ENCODE measurements around the gene USP32. TPM values are rescaled to one million over a fixed set of nuclear protein-coding genes. Genes with fewer than 3 reads are reported as not detected.

USP32 gene
- total and polyA plus RNA-seq, 10 of the 15 experiments (the other 5 are each of a cell fraction or from before 2014, with no cell fraction given), result 7.8 to 37.3 (median 25.5) TPM

DNA sequence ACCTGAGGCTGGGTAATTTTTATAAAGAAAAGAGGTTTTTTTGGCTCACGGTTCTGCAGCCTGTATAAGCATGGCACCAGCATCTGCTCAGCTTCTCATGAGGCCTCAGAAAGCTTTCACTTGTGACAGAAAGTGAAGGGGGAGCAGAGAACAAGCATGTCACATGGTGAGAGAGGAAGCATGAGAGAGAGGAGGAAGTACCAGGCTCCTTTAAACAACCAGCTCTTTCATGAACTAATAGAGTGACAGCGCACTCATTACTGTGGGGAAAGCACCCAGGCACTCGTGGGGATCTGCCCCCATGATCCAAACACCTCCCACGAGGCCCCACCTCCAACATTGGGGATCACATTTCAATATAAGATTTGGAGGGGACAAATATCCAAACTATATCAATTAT, 86.8 kb downstream of the USP32 start (continued):
- TF ChIP-seq TCF7 (IDR thresholded peaks at IDR 0.05; ENCODE audit: borderline replicate concordance) (no peak), TARDBP (IDR thresholded peaks at IDR 0.05; ENCODE audit: borderline replicate concordance) (no peak), EGR1 (IDR thresholded peaks at IDR 0.05; ENCODE audit: borderline replicate concordance in 1 of 2, low read depth in 2 of 2, low read length in 2 of 2) (no peak), POLR2AphosphoS5 (IDR thresholded peaks at IDR 0.05; ENCODE audit: low read length) (no peak), NR2C2 (IDR thresholded peaks at IDR 0.05; ENCODE audit: borderline replicate concordance, control insufficient read depth, insufficient read length, low read depth) (no peak), CHD4 (IDR thresholded peaks at IDR 0.05) (no peak), NBN (IDR thresholded peaks at IDR 0.05) (0 out of 2 replicates have a peak, but pooled peaks have one; percentile 46), SMARCA5 (IDR thresholded peaks at IDR 0.05) (no peak; the same call in 1 of the 2 replicates), CREB1 (IDR thresholded peaks at IDR 0.05; ENCODE audit: low read depth) (no peak), RAD21 (IDR thresholded peaks at IDR 0.05; ENCODE audit: insufficient read depth, low read depth, low read length) (no peak), STAT1 (conservative IDR thresholded peaks at IDR 0.05) (no peak), NR2F1 (conservative IDR thresholded peaks at IDR 0.05) (no peak), SMAD5 (IDR thresholded peaks at IDR 0.05; ENCODE audit: low read depth) (no peak), IKZF2 (IDR thresholded peaks at IDR 0.05) (no peak), GATAD2B (conservative IDR thresholded peaks at IDR 0.05; ENCODE audit: low read depth) (no peak), MYB (IDR thresholded peaks at IDR 0.05; ENCODE audit: borderline replicate concordance, low read depth, low read length) (no peak), RELA (IDR thresholded peaks at IDR 0.05; ENCODE audit: borderline replicate concordance, partially characterized antibody) (peak; percentile 50), HDAC6 (IDR thresholded peaks at IDR 0.05; ENCODE audit: unreplicated experiment) (no peak), SP1 (IDR thresholded peaks at IDR 0.05; ENCODE audit: low read depth, low read length) (no peak)
- TF ChIP-seq, protein P1, sequence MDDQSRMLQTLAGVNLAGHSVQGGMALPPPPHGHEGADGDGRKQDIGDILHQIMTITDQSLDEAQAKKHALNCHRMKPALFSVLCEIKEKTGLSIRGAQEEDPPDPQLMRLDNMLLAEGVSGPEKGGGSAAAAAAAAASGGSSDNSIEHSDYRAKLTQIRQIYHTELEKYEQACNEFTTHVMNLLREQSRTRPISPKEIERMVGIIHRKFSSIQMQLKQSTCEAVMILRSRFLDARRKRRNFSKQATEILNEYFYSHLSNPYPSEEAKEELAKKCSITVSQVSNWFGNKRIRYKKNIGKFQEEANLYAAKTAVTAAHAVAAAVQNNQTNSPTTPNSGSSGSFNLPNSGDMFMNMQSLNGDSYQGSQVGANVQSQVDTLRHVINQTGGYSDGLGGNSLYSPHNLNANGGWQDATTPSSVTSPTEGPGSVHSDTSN (IDR thresholded peaks at IDR 0.05; ENCODE audit: insufficient replicate concordance, low read depth, low read length), result peak; percentile 69
- TF ChIP-seq, protein P2, sequence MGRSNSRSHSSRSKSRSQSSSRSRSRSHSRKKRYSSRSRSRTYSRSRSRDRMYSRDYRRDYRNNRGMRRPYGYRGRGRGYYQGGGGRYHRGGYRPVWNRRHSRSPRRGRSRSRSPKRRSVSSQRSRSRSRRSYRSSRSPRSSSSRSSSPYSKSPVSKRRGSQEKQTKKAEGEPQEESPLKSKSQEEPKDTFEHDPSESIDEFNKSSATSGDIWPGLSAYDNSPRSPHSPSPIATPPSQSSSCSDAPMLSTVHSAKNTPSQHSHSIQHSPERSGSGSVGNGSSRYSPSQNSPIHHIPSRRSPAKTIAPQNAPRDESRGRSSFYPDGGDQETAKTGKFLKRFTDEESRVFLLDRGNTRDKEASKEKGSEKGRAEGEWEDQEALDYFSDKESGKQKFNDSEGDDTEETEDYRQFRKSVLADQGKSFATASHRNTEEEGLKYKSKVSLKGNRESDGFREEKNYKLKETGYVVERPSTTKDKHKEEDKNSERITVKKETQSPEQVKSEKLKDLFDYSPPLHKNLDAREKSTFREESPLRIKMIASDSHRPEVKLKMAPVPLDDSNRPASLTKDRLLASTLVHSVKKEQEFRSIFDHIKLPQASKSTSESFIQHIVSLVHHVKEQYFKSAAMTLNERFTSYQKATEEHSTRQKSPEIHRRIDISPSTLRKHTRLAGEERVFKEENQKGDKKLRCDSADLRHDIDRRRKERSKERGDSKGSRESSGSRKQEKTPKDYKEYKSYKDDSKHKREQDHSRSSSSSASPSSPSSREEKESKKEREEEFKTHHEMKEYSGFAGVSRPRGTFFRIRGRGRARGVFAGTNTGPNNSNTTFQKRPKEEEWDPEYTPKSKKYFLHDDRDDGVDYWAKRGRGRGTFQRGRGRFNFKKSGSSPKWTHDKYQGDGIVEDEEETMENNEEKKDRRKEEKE (IDR thresholded peaks at IDR 0.05), result no peak
- TF ChIP-seq, protein P3, sequence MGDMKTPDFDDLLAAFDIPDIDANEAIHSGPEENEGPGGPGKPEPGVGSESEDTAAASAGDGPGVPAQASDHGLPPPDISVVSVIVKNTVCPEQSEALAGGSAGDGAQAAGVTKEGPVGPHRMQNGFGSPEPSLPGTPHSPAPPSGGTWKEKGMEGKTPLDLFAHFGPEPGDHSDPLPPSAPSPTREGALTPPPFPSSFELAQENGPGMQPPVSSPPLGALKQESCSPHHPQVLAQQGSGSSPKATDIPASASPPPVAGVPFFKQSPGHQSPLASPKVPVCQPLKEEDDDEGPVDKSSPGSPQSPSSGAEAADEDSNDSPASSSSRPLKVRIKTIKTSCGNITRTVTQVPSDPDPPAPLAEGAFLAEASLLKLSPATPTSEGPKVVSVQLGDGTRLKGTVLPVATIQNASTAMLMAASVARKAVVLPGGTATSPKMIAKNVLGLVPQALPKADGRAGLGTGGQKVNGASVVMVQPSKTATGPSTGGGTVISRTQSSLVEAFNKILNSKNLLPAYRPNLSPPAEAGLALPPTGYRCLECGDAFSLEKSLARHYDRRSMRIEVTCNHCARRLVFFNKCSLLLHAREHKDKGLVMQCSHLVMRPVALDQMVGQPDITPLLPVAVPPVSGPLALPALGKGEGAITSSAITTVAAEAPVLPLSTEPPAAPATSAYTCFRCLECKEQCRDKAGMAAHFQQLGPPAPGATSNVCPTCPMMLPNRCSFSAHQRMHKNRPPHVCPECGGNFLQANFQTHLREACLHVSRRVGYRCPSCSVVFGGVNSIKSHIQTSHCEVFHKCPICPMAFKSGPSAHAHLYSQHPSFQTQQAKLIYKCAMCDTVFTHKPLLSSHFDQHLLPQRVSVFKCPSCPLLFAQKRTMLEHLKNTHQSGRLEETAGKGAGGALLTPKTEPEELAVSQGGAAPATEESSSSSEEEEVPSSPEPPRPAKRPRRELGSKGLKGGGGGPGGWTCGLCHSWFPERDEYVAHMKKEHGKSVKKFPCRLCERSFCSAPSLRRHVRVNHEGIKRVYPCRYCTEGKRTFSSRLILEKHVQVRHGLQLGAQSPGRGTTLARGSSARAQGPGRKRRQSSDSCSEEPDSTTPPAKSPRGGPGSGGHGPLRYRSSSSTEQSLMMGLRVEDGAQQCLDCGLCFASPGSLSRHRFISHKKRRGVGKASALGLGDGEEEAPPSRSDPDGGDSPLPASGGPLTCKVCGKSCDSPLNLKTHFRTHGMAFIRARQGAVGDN (IDR thresholded peaks at IDR 0.05), result peak; percentile 43; the same call in 1 of the 2 replicates
- TF ChIP-seq, protein P4, sequence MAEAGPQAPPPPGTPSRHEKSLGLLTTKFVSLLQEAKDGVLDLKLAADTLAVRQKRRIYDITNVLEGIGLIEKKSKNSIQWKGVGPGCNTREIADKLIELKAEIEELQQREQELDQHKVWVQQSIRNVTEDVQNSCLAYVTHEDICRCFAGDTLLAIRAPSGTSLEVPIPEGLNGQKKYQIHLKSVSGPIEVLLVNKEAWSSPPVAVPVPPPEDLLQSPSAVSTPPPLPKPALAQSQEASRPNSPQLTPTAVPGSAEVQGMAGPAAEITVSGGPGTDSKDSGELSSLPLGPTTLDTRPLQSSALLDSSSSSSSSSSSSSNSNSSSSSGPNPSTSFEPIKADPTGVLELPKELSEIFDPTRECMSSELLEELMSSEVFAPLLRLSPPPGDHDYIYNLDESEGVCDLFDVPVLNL (IDR thresholded peaks at IDR 0.05; ENCODE audit: low read depth, low read length), result no peak

Data from GM12878 (cell line).